CD4-positive, CD25-positive, alpha-beta regulatory T cell (primary cell): ENCODE measurements around the gene RPRD1A. TPM values are rescaled to one million over a fixed set of nuclear protein-coding genes. Genes with fewer than 3 reads are reported as not detected.

Experiments used
- ATAC-seq, 2 donors: fragments of 150-1000 bp; cut with Tn5 transposase; one replicate each; pipeline ENCODE4 v1.10.0; 2021; ENCODE audit warnings: low read depth in 2 of 2, moderate number of reproducible peaks in 2 of 2, moderate library complexity in 1 of 2
- DNase-seq, 3 donors: peaks; one replicate each; pipeline versions ENCODE4 v3.0.0 to v3.0.0-alpha.2; 2012 to 2022; ENCODE audit warnings: mixed read lengths in 1 of 3
- H3K27ac ChIP-seq: one replicate; pipeline ENCODE4 v1.7.0; 2013; ENCODE audit warnings: mild to moderate bottlenecking, low read length; ENCODE audit not compliant: insufficient read depth, poor library complexity, severe bottlenecking
- H3K27me3 ChIP-seq: one replicate; pipeline ENCODE4 v1.7.0; 2013; ENCODE audit warnings: low read length; ENCODE audit not compliant: control insufficient read depth, insufficient read depth
- H3K36me3 ChIP-seq: one replicate; pipeline ENCODE4 v1.7.0; 2013; ENCODE audit warnings: mild to moderate bottlenecking, low read length, moderate library complexity; ENCODE audit not compliant: control insufficient read depth, insufficient read depth
- H3K4me1 ChIP-seq: 2 replicates; pipeline ENCODE4 v1.7.0; 2013; ENCODE audit warnings: mild to moderate bottlenecking, low read length; ENCODE audit not compliant: insufficient read depth, control insufficient read depth, poor library complexity, severe bottlenecking
- H3K4me3 ChIP-seq: one replicate; pipeline ENCODE4 v1.7.0; 2013; ENCODE audit warnings: low read depth, mild to moderate bottlenecking, low read length, moderate library complexity
- H3K9me3 ChIP-seq, 2 experiments: 1 replicate in 1 of 2; 2 replicates in 1 of 2; pipeline ENCODE4 v1.7.0; 2013; ENCODE audit warnings: low read length in 2 of 2, mild to moderate bottlenecking in 1 of 2, moderate library complexity in 1 of 2; ENCODE audit not compliant: control insufficient read depth in 2 of 2
- H3K27ac Mint-ChIP-seq, 3 donors: one replicate each; pipeline ENCODE4 v1.8.0; 2020 to 2022; ENCODE audit warnings: mild to moderate bottlenecking in 3 of 3, mixed read lengths in 3 of 3, moderate library complexity in 2 of 3
- H3K27me3 Mint-ChIP-seq: one replicate; pipeline ENCODE4 v1.8.0; 2022; ENCODE audit warnings: mild to moderate bottlenecking, mixed read lengths
- H3K36me3 Mint-ChIP-seq: one replicate; pipeline ENCODE4 v1.8.0; 2020; ENCODE audit warnings: mixed read lengths
- H3K4me1 Mint-ChIP-seq, 4 donors: one replicate each; pipeline ENCODE4 v1.8.0; 2020 to 2022; ENCODE audit warnings: mixed read lengths in 4 of 4, mild to moderate bottlenecking in 1 of 4
- H3K4me3 Mint-ChIP-seq, 4 donors: one replicate each; pipeline ENCODE4 v1.8.0; 2020 to 2022; ENCODE audit warnings: mild to moderate bottlenecking in 4 of 4, mixed read lengths in 4 of 4, moderate library complexity in 3 of 4
- H3K9me3 Mint-ChIP-seq, 7 donors: one replicate each; pipeline ENCODE4 v1.8.0; 2020 to 2022; ENCODE audit warnings: mixed read lengths in 7 of 7, mild to moderate bottlenecking in 3 of 7, moderate library complexity in 2 of 7
- polyA plus RNA-seq, 4 donors: library from polyadenylated mRNA; unstranded; fragments of 300-500 nt; fragmentation: Illumina TruSeq; gene quantifications; one replicate each; pipeline ENCODE4 v1.2.3, GENCODE V29; 2021
- total RNA-seq: library from RNA; stranded (reverse); gene quantifications from one replicate; pipeline ENCODE4 v1.2.3, GENCODE V29; 2022

Gene RPRD1A
- total and polyA plus RNA-seq, 5 donors from 2014 or later: 8.2 to 20.3 (median 10.5) TPM

DNA sequence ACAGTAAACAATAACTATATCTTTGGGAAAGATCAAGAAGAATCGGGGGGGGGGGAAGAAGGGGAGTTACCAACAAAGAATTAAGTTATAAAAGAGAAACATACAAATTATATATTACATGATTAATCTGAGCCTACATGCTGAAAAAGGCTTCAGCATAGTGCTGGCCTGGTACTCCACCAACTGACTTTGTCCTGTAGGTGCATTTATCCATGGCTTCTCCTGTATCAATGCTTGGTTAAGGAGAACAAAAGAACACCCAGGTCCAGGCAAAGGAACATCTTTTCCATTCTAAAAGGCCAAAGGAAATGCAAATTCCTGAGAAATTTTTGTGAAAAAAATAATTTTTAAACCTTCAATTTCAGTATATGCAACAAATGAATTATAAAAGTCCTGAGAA, 24.2 kb downstream of the RPRD1A start:
- H3K27me3 ChIP-seq: no peaks in the 10 kb centered on the region
- H3K27ac ChIP-seq: no peak overlapping the region
- H3K4me3 ChIP-seq: no peak overlapping the region
- no peak for DNase-seq
- Mint-ChIP-seq H3K9me3 (peaks cover 0 to 9% (median 5%) of the 10 kb centered on the region in 7 donors), H3K27me3 (no peaks in the 10 kb centered on the region), H3K4me3 (peak overlapping the region in 2 of 4 donors; percentile 3 to 26), H3K27ac (peak overlapping the region in 1 of 3 donors; percentile 29), H3K4me1 (peaks cover 31 to 63% (median 44%) of the 10 kb centered on the region in 4 donors), H3K36me3 (peaks cover 25% of the 10 kb centered on the region)
- ATAC-seq: no peak
- peaks cover 0 to 6% of the 10 kb centered on the region in 2 experiments for H3K9me3 ChIP-seq
- peaks cover 11% of the 10 kb centered on the region for H3K36me3 ChIP-seq
- H3K4me1 ChIP-seq: no peaks in the 10 kb centered on the region

- H3K27me3 ChIP-seq: no peaks in the 10 kb centered on the region
- H3K36me3 ChIP-seq: peaks cover 18% of the 10 kb centered on the region
- peaks cover 30 to 57% (median 40%) of the 10 kb centered on the region in 4 donors for H3K4me1 Mint-ChIP-seq
- no peaks in the 10 kb centered on the region for H3K27me3 Mint-ChIP-seq
- peak overlapping the region in 1 of 3 donors; percentile 11 for H3K27ac Mint-ChIP-seq
- ATAC-seq (no peak), DNase-seq (no peak)
- H3K9me3 Mint-ChIP-seq: peaks cover 0 to 11% (median 2%) of the 10 kb centered on the region in 7 donors
- H3K9me3 ChIP-seq: peaks cover 0 to 12% of the 10 kb centered on the region in 2 experiments
- no peak overlapping the region for H3K27ac ChIP-seq
- H3K4me3 ChIP-seq: no peak overlapping the region
- H3K36me3 Mint-ChIP-seq: peaks cover 22% of the 10 kb centered on the region
- H3K4me1 ChIP-seq: no peaks in the 10 kb centered on the region
- no peak overlapping the region for H3K4me3 Mint-ChIP-seq
Observed at GRCh38 chr18:36041146-36041545, 26.2 kb downstream of the RPRD1A start.

- DNase-seq (no peak), ATAC-seq (no peak)
- H3K9me3 ChIP-seq: peaks cover 0 to 12% of the 10 kb centered on the region in 2 experiments
- H3K27ac ChIP-seq: no peak overlapping the region
- no peaks in the 10 kb centered on the region for H3K4me1 ChIP-seq
- H3K27me3 Mint-ChIP-seq: no peaks in the 10 kb centered on the region
- H3K4me3 Mint-ChIP-seq: no peak overlapping the region
- peaks cover 42 to 63% (median 49%) of the 10 kb centered on the region in 4 donors for H3K4me1 Mint-ChIP-seq
- peaks cover 20% of the 10 kb centered on the region for H3K36me3 Mint-ChIP-seq
- H3K36me3 ChIP-seq: peaks cover 18% of the 10 kb centered on the region
- peaks cover 0 to 11% (median 2%) of the 10 kb centered on the region in 7 donors for H3K9me3 Mint-ChIP-seq
- H3K27me3 ChIP-seq: no peaks in the 10 kb centered on the region
- H3K27ac Mint-ChIP-seq: no peak overlapping the region
- no peak overlapping the region for H3K4me3 ChIP-seq
Observed at GRCh38 chr18:36038102-36038663, 29.2 kb downstream of the RPRD1A start.

GRCh38 chr18:36035253-36035652, 32.1 kb downstream of the RPRD1A start:
- Mint-ChIP-seq H3K36me3 (peaks cover 24% of the 10 kb centered on the region), H3K9me3 (peaks cover 0 to 9% (median 2%) of the 10 kb centered on the region in 7 donors), H3K27ac (peak overlapping the region in 1 of 3 donors; percentile 26), H3K4me3 (no peak overlapping the region), H3K4me1 (peaks cover 36 to 50% (median 48%) of the 10 kb centered on the region in 4 donors), H3K27me3 (no peaks in the 10 kb centered on the region)
- no peak overlapping the region for H3K27ac ChIP-seq
- H3K4me3 ChIP-seq: no peak overlapping the region
- DNase-seq (no peak), ATAC-seq (no peak)
- peaks cover 26% of the 10 kb centered on the region for H3K36me3 ChIP-seq
- H3K27me3 ChIP-seq: no peaks in the 10 kb centered on the region
- peaks cover 0 to 12% of the 10 kb centered on the region in 2 experiments for H3K9me3 ChIP-seq
- no peaks in the 10 kb centered on the region for H3K4me1 ChIP-seq

GRCh38 chr18:36034299-36034895, 33.0 kb downstream of the RPRD1A start:
- DNase-seq: no peak
- Mint-ChIP-seq H3K27ac (peak overlapping the region in 1 of 3 donors; percentile 26), H3K4me1 (peaks cover 36 to 47% (median 44%) of the 10 kb centered on the region in 4 donors), H3K4me3 (no peak overlapping the region), H3K27me3 (no peaks in the 10 kb centered on the region), H3K36me3 (peaks cover 18% of the 10 kb centered on the region), H3K9me3 (peaks cover 0 to 9% (median 2%) of the 10 kb centered on the region in 7 donors)
- H3K4me1 ChIP-seq: no peaks in the 10 kb centered on the region
- ATAC-seq: no peak
- H3K36me3 ChIP-seq: peaks cover 27% of the 10 kb centered on the region
- H3K9me3 ChIP-seq: peaks cover 0 to 12% of the 10 kb centered on the region in 2 experiments
- no peaks in the 10 kb centered on the region for H3K27me3 ChIP-seq
- no peak overlapping the region for H3K4me3 ChIP-seq
- no peak overlapping the region for H3K27ac ChIP-seq

- Mint-ChIP-seq H3K27ac (peak overlapping the region in 2 of 3 donors; percentile 13 to 21), H3K4me1 (peaks cover 35 to 41% (median 37%) of the 10 kb centered on the region in 4 donors), H3K4me3 (no peak overlapping the region), H3K9me3 (no peaks in the 10 kb centered on the region), H3K36me3 (peaks cover 16% of the 10 kb centered on the region), H3K27me3 (no peaks in the 10 kb centered on the region)
- DNase-seq (no peak), ATAC-seq (no peak)
- Histone ChIP-seq H3K27me3 (no peaks in the 10 kb centered on the region), H3K4me3 (no peak overlapping the region), H3K4me1 (peaks cover 4% of the 10 kb centered on the region), H3K9me3 (no peaks in the 10 kb centered on the region), H3K27ac (no peak overlapping the region), H3K36me3 (peaks cover 22% of the 10 kb centered on the region)
Observed at GRCh38 chr18:36031903-36032302, 35.5 kb downstream of the RPRD1A start.

DNA sequence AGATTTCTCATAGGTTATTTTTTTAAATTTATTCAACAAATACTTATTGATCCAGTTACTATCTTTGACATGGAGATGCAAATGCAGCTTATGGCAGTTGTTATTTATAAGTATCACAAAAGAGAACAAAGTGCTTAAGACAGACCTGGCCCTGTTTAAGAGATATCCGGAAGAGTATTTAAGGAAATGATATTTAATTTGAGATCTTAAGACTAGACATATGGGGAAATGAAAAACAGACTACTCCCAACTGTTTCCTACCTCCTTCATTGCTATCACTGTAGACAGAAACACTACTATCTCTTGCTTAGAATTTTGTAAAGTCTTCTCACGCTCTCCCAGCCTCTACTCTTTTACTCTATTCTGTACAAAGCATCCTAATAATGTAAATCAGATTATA, 36.0 kb downstream of the RPRD1A start:
- Histone ChIP-seq H3K36me3 (peaks cover 26% of the 10 kb centered on the region), H3K4me1 (peaks cover 4% of the 10 kb centered on the region), H3K27me3 (no peaks in the 10 kb centered on the region), H3K27ac (no peak overlapping the region), H3K9me3 (no peaks in the 10 kb centered on the region), H3K4me3 (no peak overlapping the region)
- ATAC-seq (no peak), DNase-seq (no peak)
- peak overlapping the region in 1 of 4 donors; percentile 76 for H3K4me3 Mint-ChIP-seq
- no peaks in the 10 kb centered on the region for H3K9me3 Mint-ChIP-seq
- H3K36me3 Mint-ChIP-seq: peaks cover 18% of the 10 kb centered on the region
- H3K27ac Mint-ChIP-seq: peak overlapping the region in 2 of 3 donors; percentile 13 to 57
- peaks cover 35 to 41% (median 37%) of the 10 kb centered on the region in 4 donors for H3K4me1 Mint-ChIP-seq
- H3K27me3 Mint-ChIP-seq: no peaks in the 10 kb centered on the region
